Endodermal cell (in vitro differentiated cells): ENCODE results near the gene HLCS. TPM values are rescaled to one million over a fixed set of nuclear protein-coding genes. Genes with fewer than 3 reads are reported as not detected.

Experiments
- DNase-seq: peaks from one replicate; pipeline ENCODE4 v3.0.0-alpha.2; 2017
- H3K27ac ChIP-seq: 2 replicates; pipeline ENCODE4 v1.5.1; 2013; ENCODE audit warnings: mild to moderate bottlenecking, low read depth, low read length, moderate library complexity
- H3K27me3 ChIP-seq: 2 replicates; pipeline ENCODE4 v1.6.1; 2013; ENCODE audit warnings: mild to moderate bottlenecking, low read length, moderate library complexity; ENCODE audit not compliant: insufficient read depth, control insufficient read depth, poor library complexity, severe bottlenecking
- H3K36me3 ChIP-seq: 2 replicates; pipeline ENCODE4 v1.7.0; 2013; ENCODE audit warnings: mild to moderate bottlenecking, low read length, moderate library complexity; ENCODE audit not compliant: control insufficient read depth, insufficient read depth
- H3K4me1 ChIP-seq: one replicate; pipeline ENCODE4 v1.7.0; 2013; ENCODE audit warnings: low read length; ENCODE audit not compliant: control insufficient read depth, insufficient read depth
- H3K4me3 ChIP-seq: 2 replicates; pipeline ENCODE4 v1.5.1; 2013; ENCODE audit warnings: mild to moderate bottlenecking, low read length, moderate library complexity
- H3K9ac ChIP-seq: 2 replicates; pipeline ENCODE4 v1.6.1; 2013; ENCODE audit warnings: mild to moderate bottlenecking, low read length, moderate library complexity; ENCODE audit not compliant: poor library complexity, severe bottlenecking; ENCODE audit errors: extremely low read depth
- H3K9me3 ChIP-seq: 2 replicates; pipeline ENCODE4 v1.6.1; 2013; ENCODE audit warnings: mild to moderate bottlenecking, low read length, moderate library complexity; ENCODE audit not compliant: control insufficient read depth
- H3K27ac Mint-ChIP-seq: 2 replicates; pipeline ENCODE4 v1.8.0; 2020; ENCODE audit warnings: mixed read lengths
- H3K27me3 Mint-ChIP-seq: 2 replicates; pipeline ENCODE4 v1.8.0; 2021; ENCODE audit warnings: mild to moderate bottlenecking, mixed read lengths; ENCODE audit not compliant: insufficient read depth
- H3K36me3 Mint-ChIP-seq: 2 replicates; pipeline ENCODE4 v1.8.0; 2020; ENCODE audit warnings: low read depth, mixed read lengths
- H3K4me1 Mint-ChIP-seq: 2 replicates; pipeline ENCODE4 v1.8.0; 2020; ENCODE audit warnings: mixed read lengths
- H3K4me3 Mint-ChIP-seq: 2 replicates; pipeline ENCODE4 v1.8.0; 2020; ENCODE audit warnings: mild to moderate bottlenecking, moderate library complexity, mixed read lengths
- H3K9me3 Mint-ChIP-seq: 2 replicates; pipeline ENCODE4 v1.8.0; 2020; ENCODE audit warnings: mild to moderate bottlenecking, mixed read lengths
- CTCF ChIP-seq: fragments of 200-600 bp; sonication (generic); conservative IDR thresholded peaks from 2 replicates; pipeline ENCODE4 v1.5.0; 2021; ENCODE audit warnings: antibody characterized with exemption, mild to moderate bottlenecking
- WGBS, 2 experiments: methylation state at CpG; one replicate each; pipeline versions ENCODE4 v1.1.5 to v1.1.7; 2013; ENCODE audit warnings: missing lambda C conversion rate in 2 of 2, mixed read lengths in 1 of 2; ENCODE audit not compliant: insufficient coverage in 1 of 2, insufficient read length in 1 of 2; 5-methylcytosine and 5-hydroxymethylcytosine counted together
- total RNA-seq, 2 donors: library from RNA; stranded (reverse); fragmentation: NEBNext Ultra II Directional in 1 of 2; extraction: Animal tissue kit (Norgen Biotek cat#: 25700) in 1 of 2; gene quantifications; 2 replicates in 1 of 2; 3 replicates in 1 of 2; pipeline ENCODE4 v1.2.1, GENCODE V29; 2021

The HLCS gene
- total RNA-seq, 2 donors from 2014 or later: 25.0 to 30.1 TPM

GRCh38 chr21:36873513-36873912 is 93.0 kb downstream of the HLCS start:
- peaks cover 9% of the 10 kb centered on the region for H3K36me3 Mint-ChIP-seq
- H3K9ac ChIP-seq: no peak overlapping the region
- H3K27ac Mint-ChIP-seq: no peak overlapping the region
- H3K27me3 ChIP-seq: no peaks in the 10 kb centered on the region
- H3K4me1 ChIP-seq: no peaks in the 10 kb centered on the region
- H3K27me3 Mint-ChIP-seq: no peaks in the 10 kb centered on the region
- H3K36me3 ChIP-seq: no peaks in the 10 kb centered on the region
- no peak overlapping the region for H3K27ac ChIP-seq
- no peak overlapping the region for H3K4me3 Mint-ChIP-seq
- 100% methylated on average over 1 of the region's 1 CpG; no CpG with 5 or more reads in 1 of the 2 experiments for WGBS, 2 experiments
- H3K9me3 Mint-ChIP-seq: peaks cover 13% of the 10 kb centered on the region
- peaks cover 3% of the 10 kb centered on the region for H3K4me1 Mint-ChIP-seq
- no peak for DNase-seq
- no peak overlapping the region for H3K4me3 ChIP-seq
- H3K9me3 ChIP-seq: peaks cover 14% of the 10 kb centered on the region
- TF ChIP-seq CTCF: no peak

DNA sequence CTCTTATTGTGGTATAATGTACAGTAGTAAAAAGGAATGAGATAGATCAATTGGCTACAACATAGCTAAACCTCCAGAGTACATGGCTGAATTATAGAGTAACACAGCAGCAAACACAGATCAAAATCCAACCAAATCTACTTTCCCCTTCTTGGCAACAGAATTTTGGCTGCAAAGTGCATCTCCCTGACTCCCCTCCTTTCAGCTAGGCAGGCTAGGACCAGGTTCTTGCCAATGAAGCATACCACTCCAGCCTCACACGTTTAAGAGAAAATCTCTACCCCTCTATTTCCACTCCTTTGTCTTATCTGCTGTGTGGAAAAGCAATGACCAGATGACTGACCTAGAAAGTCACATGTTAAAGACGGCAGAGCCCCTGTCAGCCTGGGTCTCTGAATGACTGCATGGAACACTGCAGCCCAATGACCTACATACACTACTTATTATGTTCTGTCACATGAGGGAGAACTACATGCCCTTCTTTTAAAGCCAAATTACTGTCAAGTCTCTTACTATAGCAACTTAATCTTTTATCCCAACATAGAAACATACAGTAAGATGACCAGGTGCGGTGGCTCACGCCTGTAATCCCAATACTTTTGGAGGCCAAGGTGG is 99.1 kb downstream of the HLCS start:
- Mint-ChIP-seq H3K9me3 (no peaks in the 10 kb centered on the region), H3K27ac (no peak overlapping the region), H3K27me3 (no peaks in the 10 kb centered on the region), H3K4me1 (peaks cover 3% of the 10 kb centered on the region), H3K4me3 (no peak overlapping the region), H3K36me3 (peaks cover 2% of the 10 kb centered on the region)
- no peak for TF ChIP-seq CTCF
- H3K4me1 ChIP-seq: no peaks in the 10 kb centered on the region
- no peak overlapping the region for H3K9ac ChIP-seq
- H3K9me3 ChIP-seq: no peaks in the 10 kb centered on the region
- H3K27ac ChIP-seq: no peak overlapping the region
- no peaks in the 10 kb centered on the region for H3K27me3 ChIP-seq
- WGBS, 2 experiments: 86 to 100% methylated on average over 3 to 4 of the region's 4 CpGs
- H3K36me3 ChIP-seq: no peaks in the 10 kb centered on the region
- DNase-seq: no peak
- H3K4me3 ChIP-seq: no peak overlapping the region

DNA sequence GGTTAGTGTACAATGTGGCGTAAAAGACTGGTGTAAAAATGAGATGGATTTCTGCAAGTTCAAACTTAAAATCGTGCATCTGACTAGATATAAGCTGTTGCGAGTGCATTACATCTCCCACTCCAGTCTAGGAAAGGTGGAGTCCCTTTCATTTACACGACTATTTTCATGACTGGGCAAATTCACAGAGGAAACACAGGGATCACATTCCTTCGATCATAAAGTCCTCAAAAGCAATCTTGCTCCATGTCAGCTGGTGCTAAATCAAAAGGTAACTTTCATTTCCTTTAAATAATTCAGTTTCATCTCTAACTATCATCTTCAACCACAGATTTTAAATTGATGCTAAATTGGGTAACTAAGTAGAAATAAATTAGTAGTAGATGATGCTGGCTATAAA is 100.0 kb downstream of the HLCS start:
- Mint-ChIP-seq H3K27ac (no peak overlapping the region), H3K4me3 (no peak overlapping the region), H3K9me3 (no peaks in the 10 kb centered on the region), H3K27me3 (no peaks in the 10 kb centered on the region), H3K4me1 (peaks cover 8% of the 10 kb centered on the region), H3K36me3 (peaks cover 4% of the 10 kb centered on the region)
- WGBS, 2 experiments: 89 to 90% methylated on average over 5 of the region's 5 CpGs
- Histone ChIP-seq H3K27ac (no peak overlapping the region), H3K4me3 (no peak overlapping the region), H3K9me3 (no peaks in the 10 kb centered on the region), H3K9ac (no peak overlapping the region), H3K4me1 (no peaks in the 10 kb centered on the region), H3K36me3 (no peaks in the 10 kb centered on the region), H3K27me3 (no peaks in the 10 kb centered on the region)
- no peak for TF ChIP-seq CTCF
- DNase-seq: no peak
